Muscle layer of colon (tissue), 2 donors: ENCODE results near the gene SH2D3A.
"Not testable (repeated sequence)": the region's sequence is repeated elsewhere in the genome, so short reads cannot be mapped to it uniquely, and the experiment has no call there.

Experiments
- H3K27ac ChIP-seq: one replicate; pipeline ENCODE4 v1.7.0; 2013; ENCODE audit warnings: low read depth, mild to moderate bottlenecking, low read length, moderate library complexity
- H3K27me3 ChIP-seq, 2 donors: one replicate each; pipeline ENCODE4 v1.7.0; 2013; ENCODE audit warnings: low read length in 2 of 2, mild to moderate bottlenecking in 2 of 2; ENCODE audit not compliant: insufficient read depth in 2 of 2, control insufficient read depth in 1 of 2
- H3K36me3 ChIP-seq: one replicate; pipeline ENCODE4 v1.7.0; 2013; ENCODE audit warnings: mild to moderate bottlenecking, low read length; ENCODE audit not compliant: insufficient read depth
- H3K4me1 ChIP-seq: one replicate; pipeline ENCODE4 v1.7.0; 2013; ENCODE audit warnings: mild to moderate bottlenecking, low read length; ENCODE audit not compliant: insufficient read depth
- H3K4me3 ChIP-seq, 2 donors: one replicate each; pipeline ENCODE4 v1.7.0; 2013; ENCODE audit warnings: low read length in 2 of 2, low read depth in 1 of 2, mild to moderate bottlenecking in 1 of 2, moderate library complexity in 1 of 2
- H3K9ac ChIP-seq: one replicate; pipeline ENCODE4 v1.7.0; 2013; ENCODE audit warnings: low read length
- H3K9me3 ChIP-seq: one replicate; pipeline ENCODE4 v1.7.0; 2013; ENCODE audit warnings: mild to moderate bottlenecking, low read length
- donor health status: abdominal sarcoma.
- donor health status: Adenocarcinoma of cecum.

The SH2D3A gene

DNA sequence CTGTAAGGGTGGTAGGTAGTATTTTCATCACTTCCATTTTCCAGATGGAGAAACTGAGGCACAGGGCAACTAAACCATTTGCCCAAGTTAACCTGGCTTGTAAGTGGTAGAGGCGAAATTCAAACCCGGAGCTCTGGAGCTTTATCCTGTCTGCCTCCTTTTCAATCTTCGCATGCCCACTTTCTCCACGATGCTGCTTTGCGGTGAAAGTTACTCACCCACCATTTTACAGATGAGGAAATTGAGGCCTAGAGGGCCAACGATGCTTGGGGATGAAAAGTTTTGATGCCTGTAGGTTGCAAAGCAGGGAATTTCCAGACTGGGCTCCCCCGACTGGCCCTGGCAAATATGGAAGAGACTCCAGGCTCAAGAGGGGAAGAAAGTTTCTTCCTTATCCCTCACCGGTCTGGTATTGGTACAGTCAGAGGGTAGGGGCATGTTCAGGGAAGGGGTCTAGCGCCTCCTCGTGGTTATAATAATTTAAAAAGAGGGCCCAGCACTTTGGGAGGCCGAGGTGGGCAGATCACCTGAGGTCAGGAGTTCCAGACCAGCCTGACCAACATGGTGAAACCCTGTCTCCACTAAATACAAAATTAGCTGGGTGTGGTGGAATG lies 1.9 kb upstream of the SH2D3A start:
- peaks cover 23 to 36% of the 10 kb centered on the region in 2 donors for H3K27me3 ChIP-seq
- H3K4me1 ChIP-seq: no peaks in the 10 kb centered on the region
- no peaks in the 10 kb centered on the region for H3K9me3 ChIP-seq
- H3K4me3 ChIP-seq: no peak overlapping the region
- no peak overlapping the region for H3K9ac ChIP-seq
- H3K27ac ChIP-seq: no peak overlapping the region
- no peaks in the 10 kb centered on the region for H3K36me3 ChIP-seq

GRCh38 chr19:6768236-6768785 lies 1.1 kb upstream of the SH2D3A start:
- H3K36me3 ChIP-seq: no peaks in the 10 kb centered on the region
- peaks cover 23 to 36% of the 10 kb centered on the region in 2 donors for H3K27me3 ChIP-seq
- H3K4me1 ChIP-seq: no peaks in the 10 kb centered on the region
- H3K9me3 ChIP-seq: no peaks in the 10 kb centered on the region
- H3K27ac ChIP-seq: no peak overlapping the region
- no peak overlapping the region for H3K9ac ChIP-seq
- H3K4me3 ChIP-seq: no peak overlapping the region

DNA sequence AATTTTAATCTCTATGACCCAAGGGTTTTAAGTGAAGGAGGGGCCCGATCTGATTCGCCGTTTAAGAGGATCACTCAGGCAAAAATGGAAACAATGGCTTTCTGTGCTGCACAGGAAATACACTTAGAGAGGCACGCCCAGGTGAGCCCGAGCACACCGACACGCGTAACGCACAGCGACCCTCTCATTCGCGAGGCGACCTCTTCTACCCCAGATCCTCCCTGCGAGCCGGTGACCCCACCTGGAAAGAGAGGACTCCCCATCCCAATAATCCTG lies 216 bp downstream of the SH2D3A start:
- H3K9ac ChIP-seq: no peak overlapping the region
- peaks cover 23 to 30% of the 10 kb centered on the region in 2 donors for H3K27me3 ChIP-seq
- no peak overlapping the region for H3K4me3 ChIP-seq
- no peaks in the 10 kb centered on the region for H3K4me1 ChIP-seq
- H3K9me3 ChIP-seq: no peaks in the 10 kb centered on the region
- H3K36me3 ChIP-seq: no peaks in the 10 kb centered on the region
- no peak overlapping the region for H3K27ac ChIP-seq

DNA sequence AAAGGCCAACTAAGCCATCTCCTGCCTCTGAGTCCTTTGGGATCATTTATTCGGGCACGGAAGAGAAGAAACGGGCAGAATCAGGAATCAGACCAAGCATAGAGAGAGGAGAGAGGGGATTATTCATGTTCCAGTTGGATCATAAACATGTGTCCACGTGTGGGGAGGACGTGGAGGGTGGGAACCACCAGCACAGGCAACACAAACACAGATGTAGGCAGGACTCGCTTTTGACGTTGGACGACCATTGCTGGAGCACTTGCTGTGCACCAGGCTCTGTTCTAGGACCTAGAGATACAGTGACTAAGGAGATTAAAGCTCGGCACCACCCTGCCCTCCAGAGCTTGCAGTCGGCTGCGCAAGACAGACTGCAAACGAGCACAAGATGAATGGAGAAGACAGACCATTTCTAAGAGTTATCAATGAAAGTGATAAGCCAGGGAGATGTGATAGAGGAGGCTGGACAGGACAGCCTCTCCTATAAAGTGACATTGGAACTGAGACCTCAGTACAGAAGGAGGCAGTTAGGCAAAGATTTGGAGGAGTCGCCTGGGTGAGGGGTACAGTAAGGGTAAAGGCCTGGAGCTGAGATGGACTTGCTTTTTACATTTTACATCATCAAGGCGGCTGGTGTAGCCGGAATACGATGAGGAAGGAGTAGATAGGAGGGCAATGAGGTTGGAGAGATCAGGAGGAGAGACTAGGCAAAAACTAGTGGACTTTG lies 716 bp downstream of the SH2D3A start:
- Histone ChIP-seq H3K4me3 (no peak overlapping the region), H3K9me3 (no peaks in the 10 kb centered on the region), H3K4me1 (no peaks in the 10 kb centered on the region), H3K27ac (no peak overlapping the region), H3K27me3 (peaks cover 23 to 30% of the 10 kb centered on the region in 2 donors), H3K9ac (no peak overlapping the region), H3K36me3 (no peaks in the 10 kb centered on the region)

- Histone ChIP-seq H3K27me3 (peaks cover 23 to 30% of the 10 kb centered on the region in 2 donors), H3K4me3 (no peak overlapping the region)
These were observed 1.4 kb downstream of the SH2D3A start for GRCh38 chr19:6765738-6766356.

DNA sequence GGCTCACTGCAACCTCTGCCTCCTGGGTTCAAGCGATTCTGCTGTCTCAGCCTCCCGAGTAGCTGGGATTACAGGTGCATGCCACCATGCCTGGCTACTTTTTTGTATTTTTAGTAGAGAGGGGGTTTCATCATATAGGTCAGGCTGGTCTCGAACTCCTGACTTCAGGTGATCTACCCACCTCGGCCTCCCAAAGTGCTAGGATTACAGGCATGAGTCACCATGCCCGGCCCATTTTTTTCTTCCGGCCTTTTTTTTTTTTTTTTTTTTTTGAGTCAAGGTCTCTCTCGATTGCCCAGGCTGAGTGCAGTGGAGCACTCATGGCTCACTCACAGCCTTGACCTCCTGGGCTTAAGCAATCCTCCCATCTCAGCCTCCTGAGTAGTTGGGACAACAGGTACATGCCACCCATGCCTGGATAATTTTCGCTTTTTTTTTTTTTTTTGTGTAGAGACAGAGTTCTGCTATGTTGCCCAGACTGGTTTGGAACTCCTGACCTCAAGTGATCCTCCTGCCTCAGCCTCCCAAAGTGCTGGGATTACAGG lies 4.9 kb downstream of the SH2D3A start:
- H3K27me3 ChIP-seq: peaks cover 15 to 17% of the 10 kb centered on the region in 2 donors
- not testable (repeated sequence) for H3K27ac ChIP-seq, H3K9me3 ChIP-seq, H3K4me1 ChIP-seq, H3K9ac ChIP-seq, H3K36me3 ChIP-seq, H3K4me3 ChIP-seq

More at GRCh38 chr19:6765738-6766356, 1.4 kb downstream of the SH2D3A start:
- H3K9me3 ChIP-seq: no peaks in the 10 kb centered on the region
- H3K9ac ChIP-seq: no peak overlapping the region
- H3K27ac ChIP-seq: no peak overlapping the region
- no peaks in the 10 kb centered on the region for H3K4me1 ChIP-seq
- H3K36me3 ChIP-seq: no peaks in the 10 kb centered on the region

DNA sequence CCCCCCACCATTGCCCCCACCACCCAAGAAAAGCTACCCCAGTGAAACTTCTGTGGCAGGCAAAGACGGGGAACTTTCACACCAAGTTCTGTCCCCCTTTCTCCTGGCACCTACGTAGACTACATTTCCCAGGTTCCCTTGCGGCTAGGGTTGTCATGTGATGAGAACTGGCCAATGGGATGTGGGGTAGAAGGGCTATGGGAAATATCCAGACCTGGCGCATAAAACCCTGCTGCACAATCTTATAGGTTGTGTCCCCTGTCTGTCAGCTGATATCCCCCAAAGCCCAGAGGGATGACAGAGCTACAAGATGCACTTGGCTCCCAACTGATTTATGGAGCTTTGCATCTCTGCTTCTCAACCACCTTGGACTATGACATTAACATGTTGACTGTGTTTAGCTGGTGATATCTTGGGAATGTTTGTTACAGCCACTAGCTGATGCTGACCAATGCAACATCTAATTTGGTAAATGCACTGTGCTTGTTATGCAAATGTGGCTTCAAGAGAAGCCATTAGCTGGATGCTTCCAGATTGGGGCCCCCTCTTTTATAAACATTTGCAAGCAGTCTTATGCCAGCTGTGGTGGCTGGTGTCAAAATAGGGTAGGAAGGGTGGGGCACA lies 6.1 kb downstream of the SH2D3A start:
- H3K36me3 ChIP-seq: no peaks in the 10 kb centered on the region
- H3K4me3 ChIP-seq: no peak overlapping the region
- H3K9me3 ChIP-seq: no peaks in the 10 kb centered on the region
- H3K27ac ChIP-seq: no peak overlapping the region
- H3K27me3 ChIP-seq: peaks cover 4 to 6% of the 10 kb centered on the region in 2 donors
- H3K4me1 ChIP-seq: no peaks in the 10 kb centered on the region
- H3K9ac ChIP-seq: no peak overlapping the region

GRCh38 chr19:6760606-6761005 lies 6.6 kb downstream of the SH2D3A start:
- Histone ChIP-seq H3K27me3 (no peaks in the 10 kb centered on the region), H3K27ac (no peak overlapping the region), H3K36me3 (no peaks in the 10 kb centered on the region), H3K9ac (no peak overlapping the region), H3K9me3 (no peaks in the 10 kb centered on the region), H3K4me3 (no peak overlapping the region), H3K4me1 (no peaks in the 10 kb centered on the region)

- no peak overlapping the region for H3K4me3 ChIP-seq
- peaks cover 6% of the 10 kb centered on the region for H3K4me1 ChIP-seq
- H3K9me3 ChIP-seq: no peaks in the 10 kb centered on the region
- no peak overlapping the region for H3K9ac ChIP-seq
- no peaks in the 10 kb centered on the region for H3K27me3 ChIP-seq
- H3K36me3 ChIP-seq: peaks cover 22% of the 10 kb centered on the region
- no peak overlapping the region for H3K27ac ChIP-seq
These were observed 12.4 kb downstream of the SH2D3A start for GRCh38 chr19:6754653-6755463.

- no peak overlapping the region for H3K4me3 ChIP-seq
- no peaks in the 10 kb centered on the region for H3K27me3 ChIP-seq
- peaks cover 28% of the 10 kb centered on the region for H3K36me3 ChIP-seq
- no peak overlapping the region for H3K9ac ChIP-seq
- H3K27ac ChIP-seq: no peak overlapping the region
- H3K9me3 ChIP-seq: no peaks in the 10 kb centered on the region
- H3K4me1 ChIP-seq: peaks cover 6% of the 10 kb centered on the region
These were observed 13.1 kb downstream of the SH2D3A start for GRCh38 chr19:6754136-6754535.
